ENCODE data around the gene R3HDM2.

DNA sequence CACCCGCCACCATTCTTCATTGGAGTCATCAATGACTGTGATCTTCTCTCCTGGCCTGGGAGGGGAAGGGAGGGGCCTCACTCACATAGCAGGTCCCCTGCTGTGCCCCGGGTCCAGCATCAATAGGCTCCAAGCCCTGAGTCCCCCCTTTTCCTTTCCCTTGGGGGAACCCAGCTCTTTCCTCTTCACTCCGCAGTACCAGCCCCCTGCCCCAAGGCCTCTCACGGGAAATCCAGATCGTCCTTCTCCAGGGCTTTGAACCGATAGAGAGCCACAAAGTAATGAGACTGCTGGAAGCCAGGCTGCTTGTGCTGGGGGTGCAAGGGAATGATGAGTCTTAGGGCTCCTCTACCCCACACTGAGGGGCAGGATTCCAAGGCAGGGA, 186.5 kb downstream of the R3HDM2 start:
- TF ChIP-seq GATA2 (IDR thresholded peaks at IDR 0.05; ENCODE audit: low read depth, low read length): no peak
- TF ChIP-seq GATA3 (IDR thresholded peaks at IDR 0.05; ENCODE audit: low read depth, low read length): no peak

All from SH-SY5Y (cell line).